MV-4-11 (cell line): Measurements from ENCODE around the gene DCANP1.

ENCODE experiments used
- DNase-seq: peaks from one replicate; lab custom pipeline; 2025; lab: John Stamatoyannopoulos, UW

The DCANP1 gene

DNA sequence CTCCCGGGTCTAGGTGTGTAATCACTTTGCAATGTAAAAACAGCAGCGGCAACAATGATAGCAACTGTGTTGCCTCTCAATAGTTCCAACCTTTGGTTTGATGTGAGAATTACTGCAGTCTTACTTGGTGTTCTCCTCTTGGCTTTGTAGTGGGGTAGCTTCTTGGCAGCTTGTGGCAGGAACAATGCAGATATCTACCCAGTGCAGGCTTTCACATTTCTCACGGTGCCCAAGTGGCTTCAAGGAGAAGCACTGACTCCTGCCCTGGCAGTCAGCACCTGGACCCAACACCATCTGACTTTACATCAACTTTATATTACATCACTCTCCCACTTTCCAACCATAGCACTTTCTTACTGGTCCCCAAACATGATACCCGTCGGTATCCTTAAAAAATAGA lies 33.4 kb upstream of the DCANP1 start:
- DNase-seq = no peak

- DNase-seq = no peak
These were observed 31.8 kb upstream of the DCANP1 start for GRCh38 chr5:135478938-135479337.

DNA sequence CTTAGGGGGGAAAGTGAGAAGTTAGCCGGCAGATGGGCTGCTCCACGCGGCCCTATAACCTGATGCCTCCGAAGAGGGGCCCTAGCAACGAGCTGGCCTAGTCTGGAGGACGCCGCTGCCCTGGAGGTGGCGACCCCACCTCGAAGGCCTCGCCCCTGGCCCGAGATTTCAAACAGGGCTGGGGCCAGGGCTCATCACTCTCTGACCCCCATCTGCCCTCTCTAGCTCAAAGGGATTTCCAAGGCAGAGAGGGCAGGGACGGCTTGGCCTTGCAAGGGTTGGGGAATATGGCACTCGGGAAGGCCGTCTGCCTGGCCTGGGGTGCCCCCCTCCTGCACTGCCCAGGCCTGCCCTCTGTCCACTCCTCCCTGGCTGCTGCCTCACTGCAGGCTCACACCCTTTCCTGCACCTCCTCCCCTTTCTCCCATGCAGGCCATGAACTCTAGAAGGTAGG lies 30.5 kb upstream of the DCANP1 start:
- DNase-seq = no peak

GRCh38 chr5:135476615-135477581 lies 29.8 kb upstream of the DCANP1 start:
- no peak for DNase-seq

GRCh38 chr5:135473956-135474670 lies 27.0 kb upstream of the DCANP1 start:
- no peak for DNase-seq

GRCh38 chr5:135472141-135472540 lies 25.0 kb upstream of the DCANP1 start:
- no peak for DNase-seq

GRCh38 chr5:135471726-135472125 lies 24.6 kb upstream of the DCANP1 start:
- no peak for DNase-seq

DNA sequence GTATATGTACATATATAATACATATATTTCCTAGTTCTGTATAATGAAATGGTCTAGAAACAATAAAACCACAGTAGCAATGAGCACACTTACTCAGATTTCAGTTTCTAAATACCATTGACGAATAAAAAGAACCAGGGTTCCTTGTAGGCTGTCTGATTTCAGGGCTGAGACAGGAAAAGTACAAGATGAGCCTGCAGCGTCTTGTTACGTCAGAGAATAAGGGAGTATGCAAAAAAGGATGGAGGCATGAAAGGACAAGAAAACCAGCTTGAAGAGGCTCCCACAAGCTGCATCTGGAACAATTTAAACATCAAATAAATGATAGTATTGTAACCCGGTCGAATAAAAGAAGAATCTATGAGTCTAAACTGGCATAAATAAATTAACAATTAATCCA lies 22.8 kb upstream of the DCANP1 start:
- no peak for DNase-seq

DNA sequence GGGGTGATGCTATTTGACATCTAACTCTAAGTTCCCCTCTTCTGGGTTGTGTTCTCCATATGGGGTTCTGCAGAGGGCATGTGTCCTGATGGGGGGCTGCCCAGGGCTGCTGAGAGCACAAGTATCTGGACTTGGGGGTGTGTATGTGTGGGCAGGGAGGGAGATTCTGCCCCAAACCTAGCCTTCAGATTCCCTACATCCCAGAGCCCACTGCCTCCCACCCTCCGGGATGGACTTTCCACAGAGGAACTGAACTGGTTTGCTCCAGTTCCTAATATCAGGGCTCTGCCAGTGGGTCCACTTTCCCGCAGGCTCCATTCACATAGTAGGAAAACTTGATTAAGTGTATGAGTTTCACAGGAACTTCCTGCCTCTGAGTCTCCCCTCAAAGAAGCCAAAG lies 21.4 kb upstream of the DCANP1 start:
- DNase-seq = no peak

GRCh38 chr5:135467871-135468485 lies 20.8 kb upstream of the DCANP1 start:
- no peak for DNase-seq

GRCh38 chr5:135467051-135467625 lies 20.0 kb upstream of the DCANP1 start:
- DNase-seq = no peak

- peak; percentile 68 for DNase-seq
These were observed 19.3 kb upstream of the DCANP1 start for GRCh38 chr5:135466178-135467050.

- DNase-seq = no peak
These were observed 18.4 kb upstream of the DCANP1 start for GRCh38 chr5:135465391-135466122.

DNA sequence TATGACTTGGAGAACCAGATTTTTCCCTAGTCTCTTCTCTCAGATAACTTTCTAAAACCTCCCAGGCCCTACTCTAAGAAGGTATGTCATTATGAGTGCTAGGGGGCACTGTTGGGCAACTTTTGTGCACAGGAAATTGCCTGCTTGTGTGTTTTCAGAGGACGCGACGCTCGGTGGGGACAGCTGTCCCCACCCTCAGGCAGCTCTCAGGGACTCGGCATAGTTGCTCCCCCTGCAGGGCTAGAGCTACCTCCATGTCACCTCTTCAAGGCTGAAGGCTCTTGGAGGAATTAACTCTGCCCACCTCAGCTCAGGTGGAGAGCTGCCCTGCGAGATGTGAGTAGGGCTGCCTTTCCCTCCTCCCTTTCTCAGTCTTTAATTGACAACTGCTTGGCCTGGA lies 15.2 kb upstream of the DCANP1 start:
- peak; percentile 90 for DNase-seq

DNA sequence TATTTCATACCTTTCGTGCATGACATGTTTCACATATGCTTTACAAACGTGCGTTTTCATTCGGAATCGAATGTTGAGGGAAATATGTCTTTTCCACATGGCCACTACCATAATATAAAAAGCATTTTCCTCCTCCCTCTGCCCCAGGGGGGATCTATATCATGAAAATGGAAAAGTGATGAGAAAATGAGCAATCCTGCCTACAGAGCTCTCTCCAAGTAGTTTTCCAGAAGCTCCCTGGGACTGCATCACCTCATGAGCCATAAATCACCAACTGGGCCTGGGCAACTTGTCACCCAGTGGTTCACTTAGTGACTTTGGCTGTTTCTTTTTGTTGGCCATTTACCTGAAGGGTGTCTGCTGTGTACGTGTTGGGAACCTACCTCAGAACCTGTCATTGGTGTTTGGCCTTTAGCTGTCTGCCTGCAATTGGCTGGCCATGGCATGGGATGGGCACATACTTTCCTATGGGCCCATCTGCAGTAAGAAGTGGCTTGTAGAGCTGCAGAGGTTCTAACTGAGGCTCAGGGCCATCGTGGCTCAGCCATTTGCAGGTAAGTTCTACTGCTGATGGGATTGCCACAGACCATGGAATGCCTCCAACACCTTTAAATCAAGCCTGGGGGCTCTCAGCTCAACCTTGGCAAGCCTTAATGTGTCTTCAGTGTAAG lies 14.5 kb upstream of the DCANP1 start:
- DNase-seq = no peak

DNA sequence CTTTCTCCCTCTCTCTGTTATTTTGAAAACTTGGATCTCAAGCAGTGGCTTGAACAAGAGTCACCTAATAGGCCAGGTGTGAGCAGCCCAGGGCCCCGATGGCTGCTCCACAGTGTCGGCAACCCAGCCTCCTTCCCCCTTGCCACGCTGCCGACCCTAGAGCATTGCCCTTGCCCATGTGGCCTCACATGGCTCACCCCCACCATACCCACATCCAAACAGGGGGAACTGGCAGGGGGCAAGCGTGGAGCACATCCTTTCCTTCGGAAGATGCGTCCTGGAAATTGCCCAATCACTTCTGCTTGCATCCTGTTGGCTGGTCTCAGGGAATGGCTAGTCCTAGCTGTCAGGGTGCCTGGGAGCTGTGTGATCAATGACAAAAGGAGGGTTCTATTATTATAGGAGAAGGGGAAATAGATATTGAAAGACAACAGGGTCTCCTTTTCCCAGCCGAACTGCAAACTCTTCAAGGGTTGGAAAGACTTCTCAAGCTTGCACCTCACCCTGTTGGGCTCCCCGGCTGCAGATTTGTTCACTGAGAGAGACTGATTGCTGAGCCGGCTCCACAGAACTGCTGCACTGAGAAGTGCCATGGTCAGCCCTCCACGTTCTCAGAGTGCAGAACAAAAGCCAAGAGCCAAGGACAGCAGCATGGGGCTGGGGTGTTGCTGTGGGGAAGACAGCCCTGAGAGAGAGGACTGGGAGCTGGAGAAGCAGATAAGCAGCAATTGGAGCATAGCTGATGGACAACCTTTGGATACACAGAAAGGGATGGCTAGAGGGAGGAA lies 13.3 kb upstream of the DCANP1 start:
- DNase-seq = no peak

DNA sequence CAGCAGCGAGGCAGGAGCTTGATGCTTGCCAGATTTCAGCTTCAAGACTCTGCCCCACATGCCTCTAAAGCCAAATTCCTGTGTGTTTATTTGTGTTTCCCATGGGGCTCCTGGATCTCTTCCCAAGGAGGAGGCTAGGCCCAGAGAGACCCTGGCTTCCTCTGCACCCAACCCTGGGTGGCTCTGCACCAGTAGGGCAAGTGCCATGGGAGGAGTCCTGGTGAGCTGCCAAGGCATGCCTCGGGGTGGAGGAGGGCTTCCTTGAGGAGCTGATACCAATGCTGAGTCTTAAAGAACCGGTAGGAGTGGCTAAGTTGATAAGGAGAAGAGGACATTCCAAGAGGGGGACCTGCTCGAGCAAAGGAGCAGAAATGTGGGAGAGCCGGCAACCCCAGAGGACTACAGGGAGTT lies 11.8 kb upstream of the DCANP1 start:
- DNase-seq = peak; percentile 24

DNA sequence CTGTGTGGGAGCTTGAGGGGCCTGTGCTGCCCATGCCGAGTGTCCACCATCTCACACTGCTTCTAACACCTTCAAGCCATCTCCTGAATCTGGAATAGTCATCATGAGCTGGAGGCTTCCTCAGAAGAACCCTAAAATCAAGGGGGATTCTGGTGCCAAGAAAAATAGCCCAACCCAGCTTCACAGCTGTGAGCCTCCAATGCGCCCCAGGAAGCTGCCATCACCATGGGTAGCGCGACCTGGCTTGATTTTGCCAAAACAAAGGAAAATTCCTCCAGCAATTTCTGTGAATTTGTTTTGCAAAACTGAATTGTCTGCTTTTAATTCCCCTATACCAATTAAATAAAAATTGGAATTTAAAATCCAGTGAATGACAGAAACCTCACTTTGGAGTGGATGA lies 11.2 kb upstream of the DCANP1 start:
- no peak for DNase-seq

- DNase-seq = peak; percentile 74
These were observed 10.4 kb upstream of the DCANP1 start for GRCh38 chr5:135457424-135458071.
